Measurements from ENCODE around the gene ARMC8.

DNA sequence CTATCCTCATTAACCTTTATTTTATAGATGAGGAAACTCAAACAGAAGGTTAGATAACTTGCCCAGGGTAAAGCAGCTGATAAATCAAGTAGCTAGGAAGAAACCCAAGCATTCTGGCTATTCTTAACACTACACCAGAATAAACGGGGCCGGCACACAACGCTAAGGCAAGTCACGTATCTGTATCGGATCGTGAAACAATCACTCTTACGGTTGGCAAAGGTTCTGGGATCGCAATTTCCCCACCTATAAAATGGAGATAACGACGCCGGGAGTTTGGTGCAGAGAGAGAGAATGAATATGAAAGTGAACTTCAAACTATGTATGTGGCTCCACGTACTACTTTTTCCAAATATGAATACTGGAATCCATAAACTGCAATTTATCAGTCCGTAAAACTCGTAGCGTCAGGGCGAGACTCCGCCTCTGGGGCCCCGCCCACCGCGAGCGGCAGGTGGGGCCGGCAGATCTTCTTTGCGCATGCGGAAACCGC is 252 bp upstream of the ARMC8 start:
- no peak for TF ChIP-seq POLR2AphosphoS5 (IDR thresholded peaks at IDR 0.05)
- TF ChIP-seq POLR2A (IDR thresholded peaks at IDR 0.05) = no peak

All from spleen (tissue), 3 donors.